Trophoblast cell (in vitro differentiated cells and primary cell): Measurements from ENCODE around the gene AP2A2.

Source experiments
- DNase-seq, 2 donors: peaks; one replicate each; pipeline ENCODE4 v3.0.0-alpha.2; 2016
- H2AFZ ChIP-seq: 2 replicates; pipeline ENCODE4 v1.6.1; 2013; ENCODE audit warnings: low read length, moderate library complexity, mild to moderate bottlenecking; ENCODE audit not compliant: insufficient read depth, poor library complexity
- H2AK5ac ChIP-seq: 2 replicates; pipeline ENCODE4 v1.6.1; 2013; ENCODE audit warnings: mild to moderate bottlenecking, low read length
- H2BK120ac ChIP-seq: 2 replicates; pipeline ENCODE4 v1.6.1; 2013; ENCODE audit warnings: low read length, mild to moderate bottlenecking, moderate library complexity; ENCODE audit not compliant: insufficient read depth, poor library complexity
- H2BK12ac ChIP-seq: 2 replicates; pipeline ENCODE4 v1.6.1; 2013; ENCODE audit warnings: mild to moderate bottlenecking, low read length, moderate library complexity
- H2BK5ac ChIP-seq: 2 replicates; pipeline ENCODE4 v1.6.1; 2013; ENCODE audit warnings: low read length, low read depth, moderate library complexity, mild to moderate bottlenecking; ENCODE audit not compliant: poor library complexity
- H3K14ac ChIP-seq: 2 replicates; pipeline ENCODE4 v1.6.1; 2013; ENCODE audit warnings: mild to moderate bottlenecking, low read length
- H3K18ac ChIP-seq: 2 replicates; pipeline ENCODE4 v1.6.1; 2013; ENCODE audit warnings: mild to moderate bottlenecking, low read length
- H3K23ac ChIP-seq: 2 replicates; pipeline ENCODE4 v1.6.1; 2013; ENCODE audit warnings: low read length
- H3K27ac ChIP-seq: 2 replicates; pipeline ENCODE4 v1.5.1; 2013; ENCODE audit warnings: low read depth, mild to moderate bottlenecking, inconsistent platforms, low read length, moderate library complexity
- H3K27me3 ChIP-seq: 2 replicates; pipeline ENCODE4 v1.6.1; 2013; ENCODE audit warnings: inconsistent platforms, mild to moderate bottlenecking, low read length, moderate library complexity; ENCODE audit not compliant: insufficient read depth
- H3K36me3 ChIP-seq, 2 experiments: 1 replicate in 1 of 2; 2 replicates in 1 of 2; pipeline ENCODE4 v1.6.1; 2013; ENCODE audit warnings: low read length in 2 of 2, mild to moderate bottlenecking in 2 of 2, moderate library complexity in 1 of 2; ENCODE audit not compliant: insufficient read depth in 2 of 2, control insufficient read depth in 1 of 2
- H3K4ac ChIP-seq: 2 replicates; pipeline ENCODE4 v1.6.1; 2013; ENCODE audit warnings: low read depth, mild to moderate bottlenecking, low read length, moderate library complexity
- H3K4me1 ChIP-seq, 2 experiments: 1 replicate in 1 of 2; 2 replicates in 1 of 2; pipeline ENCODE4 v1.6.1; 2013; ENCODE audit warnings: low read length in 2 of 2, mild to moderate bottlenecking in 2 of 2, moderate library complexity in 1 of 2; ENCODE audit not compliant: insufficient read depth in 2 of 2, control insufficient read depth in 1 of 2
- H3K4me2 ChIP-seq: 2 replicates; pipeline ENCODE4 v1.6.1; 2013; ENCODE audit warnings: inconsistent platforms, mild to moderate bottlenecking, low read length, moderate library complexity
- H3K4me3 ChIP-seq: 2 replicates; pipeline ENCODE4 v1.5.1; 2013; ENCODE audit warnings: mild to moderate bottlenecking, low read depth, low read length, inconsistent platforms
- H3K79me1 ChIP-seq: one replicate; pipeline ENCODE4 v1.6.1; 2013; ENCODE audit warnings: low read length
- H3K79me2 ChIP-seq: 2 replicates; pipeline ENCODE4 v1.6.1; 2013; ENCODE audit warnings: low read length, mild to moderate bottlenecking; ENCODE audit not compliant: control insufficient read depth, insufficient read depth, poor library complexity
- H3K9ac ChIP-seq: 2 replicates; pipeline ENCODE4 v1.6.1; 2013; ENCODE audit warnings: mild to moderate bottlenecking, low read length
- H3K9me3 ChIP-seq: 2 replicates; pipeline ENCODE4 v1.6.1; 2013; ENCODE audit warnings: low read depth, mild to moderate bottlenecking, control low read depth, inconsistent platforms, low read length; ENCODE audit not compliant: insufficient read depth
- H4K12ac ChIP-seq: 2 replicates; pipeline ENCODE4 v1.6.1; 2013; ENCODE audit warnings: low read depth, mild to moderate bottlenecking, low read length, moderate library complexity
- H4K8ac ChIP-seq: 2 replicates; pipeline ENCODE4 v1.6.1; 2013; ENCODE audit warnings: low read depth, mild to moderate bottlenecking, low read length, moderate library complexity
- H4K91ac ChIP-seq: one replicate; pipeline ENCODE4 v1.6.1; 2013; ENCODE audit warnings: low read depth, mild to moderate bottlenecking, low read length, moderate library complexity
- WGBS: extraction: QIAGEN DNeasy Blood & Tissue Kit; methylation state at CpG from one replicate; pipeline ENCODE4 v1.1.7; 2013; ENCODE audit warnings: missing lambda C conversion rate; ENCODE audit not compliant: insufficient read length, insufficient coverage; ENCODE audit errors: extremely low coverage; 5-methylcytosine and 5-hydroxymethylcytosine counted together

AP2A2 gene

GRCh38 chr11:1027483-1028290 is 102.0 kb downstream of the AP2A2 start:
- H3K4me3 ChIP-seq, result no peak overlapping the region
- DNase-seq, result no peak
- no peak overlapping the region for H2BK12ac ChIP-seq
- H3K14ac ChIP-seq, result no peak overlapping the region
- H3K9me3 ChIP-seq, result peaks cover 10% of the 10 kb centered on the region
- H2AK5ac ChIP-seq, result no peak overlapping the region
- H3K4me1 ChIP-seq, result no peaks in the 10 kb centered on the region
- H3K4ac ChIP-seq, result no peak overlapping the region
- no peak overlapping the region for H2BK120ac ChIP-seq
- H3K27ac ChIP-seq, result no peak overlapping the region
- no peak overlapping the region for H3K18ac ChIP-seq
- H2AFZ ChIP-seq, result no peak overlapping the region
- H3K23ac ChIP-seq, result no peak overlapping the region
- no peak overlapping the region for H3K4me2 ChIP-seq
- WGBS, result no CpG with 5 or more reads among the region's 36 CpGs
- no peak overlapping the region for H3K9ac ChIP-seq
- no peaks in the 10 kb centered on the region for H3K79me1 ChIP-seq
- H2BK5ac ChIP-seq, result no peak overlapping the region
- H3K36me3 ChIP-seq, result peaks cover 0 to 2% of the 10 kb centered on the region in 2 experiments
- no peak overlapping the region for H4K8ac ChIP-seq
- H3K27me3 ChIP-seq, result no peaks in the 10 kb centered on the region
- H4K91ac ChIP-seq, result no peak overlapping the region
- no peaks in the 10 kb centered on the region for H3K79me2 ChIP-seq
- no peak overlapping the region for H4K12ac ChIP-seq

GRCh38 chr11:1028291-1028540 is 102.5 kb downstream of the AP2A2 start:
- no peaks in the 10 kb centered on the region for H3K79me1 ChIP-seq
- no peak overlapping the region for H3K4me2 ChIP-seq
- no peak overlapping the region for H2AFZ ChIP-seq
- H3K36me3 ChIP-seq, result peaks cover 0 to 2% of the 10 kb centered on the region in 2 experiments
- H3K18ac ChIP-seq, result no peak overlapping the region
- H4K8ac ChIP-seq, result no peak overlapping the region
- H3K14ac ChIP-seq, result no peak overlapping the region
- no peaks in the 10 kb centered on the region for H3K27me3 ChIP-seq
- no peaks in the 10 kb centered on the region for H3K4me1 ChIP-seq
- no peak overlapping the region for H2BK5ac ChIP-seq
- no peak overlapping the region for H3K9ac ChIP-seq
- no peak overlapping the region for H3K4me3 ChIP-seq
- H3K23ac ChIP-seq, result no peak overlapping the region
- no peaks in the 10 kb centered on the region for H3K79me2 ChIP-seq
- no CpG with 5 or more reads among the region's 17 CpGs for WGBS
- no peak overlapping the region for H3K4ac ChIP-seq
- no peak overlapping the region for H4K91ac ChIP-seq
- H4K12ac ChIP-seq, result no peak overlapping the region
- no peak overlapping the region for H3K27ac ChIP-seq
- H2BK12ac ChIP-seq, result no peak overlapping the region
- H3K9me3 ChIP-seq, result peaks cover 10% of the 10 kb centered on the region
- H2AK5ac ChIP-seq, result no peak overlapping the region
- H2BK120ac ChIP-seq, result no peak overlapping the region
- peak in 1 of 2 donors; percentile 20 for DNase-seq

GRCh38 chr11:1028616-1029015 is 102.9 kb downstream of the AP2A2 start:
- no peak overlapping the region for H4K8ac ChIP-seq
- H3K4ac ChIP-seq, result no peak overlapping the region
- H2AFZ ChIP-seq, result no peak overlapping the region
- peaks cover 0 to 2% of the 10 kb centered on the region in 2 experiments for H3K36me3 ChIP-seq
- no peak overlapping the region for H2AK5ac ChIP-seq
- no peaks in the 10 kb centered on the region for H3K79me1 ChIP-seq
- no peaks in the 10 kb centered on the region for H3K4me1 ChIP-seq
- H4K12ac ChIP-seq, result no peak overlapping the region
- H3K18ac ChIP-seq, result no peak overlapping the region
- DNase-seq, result no peak
- H2BK12ac ChIP-seq, result no peak overlapping the region
- no peak overlapping the region for H3K23ac ChIP-seq
- no peak overlapping the region for H3K4me3 ChIP-seq
- no peak overlapping the region for H3K27ac ChIP-seq
- no peak overlapping the region for H3K4me2 ChIP-seq
- H2BK5ac ChIP-seq, result no peak overlapping the region
- H2BK120ac ChIP-seq, result no peak overlapping the region
- peaks cover 10% of the 10 kb centered on the region for H3K9me3 ChIP-seq
- WGBS, result no CpG with 5 or more reads among the region's 14 CpGs
- no peak overlapping the region for H3K9ac ChIP-seq
- no peak overlapping the region for H3K14ac ChIP-seq
- no peaks in the 10 kb centered on the region for H3K27me3 ChIP-seq
- H3K79me2 ChIP-seq, result no peaks in the 10 kb centered on the region
- H4K91ac ChIP-seq, result no peak overlapping the region

GRCh38 chr11:1029051-1029450 is 103.4 kb downstream of the AP2A2 start:
- no peak overlapping the region for H3K4ac ChIP-seq
- no peak overlapping the region for H3K9ac ChIP-seq
- no peak overlapping the region for H2AK5ac ChIP-seq
- H4K12ac ChIP-seq, result no peak overlapping the region
- peaks cover 10% of the 10 kb centered on the region for H3K9me3 ChIP-seq
- no peaks in the 10 kb centered on the region for H3K4me1 ChIP-seq
- H3K14ac ChIP-seq, result no peak overlapping the region
- no peak overlapping the region for H4K91ac ChIP-seq
- H2AFZ ChIP-seq, result no peak overlapping the region
- no peak overlapping the region for H2BK12ac ChIP-seq
- no peak overlapping the region for H3K18ac ChIP-seq
- WGBS, result no CpG with 5 or more reads among the region's 25 CpGs
- no peak overlapping the region for H3K23ac ChIP-seq
- H2BK120ac ChIP-seq, result no peak overlapping the region
- DNase-seq, result no peak
- H3K79me2 ChIP-seq, result no peaks in the 10 kb centered on the region
- H3K36me3 ChIP-seq, result peaks cover 0 to 2% of the 10 kb centered on the region in 2 experiments
- no peak overlapping the region for H2BK5ac ChIP-seq
- H3K27ac ChIP-seq, result no peak overlapping the region
- H3K79me1 ChIP-seq, result no peaks in the 10 kb centered on the region
- H3K4me3 ChIP-seq, result no peak overlapping the region
- H3K27me3 ChIP-seq, result no peaks in the 10 kb centered on the region
- H4K8ac ChIP-seq, result no peak overlapping the region
- no peak overlapping the region for H3K4me2 ChIP-seq
